SH-SY5Y (cell line): ENCODE results near the gene PLN.

Source experiments
- GATA2 ChIP-seq: IDR thresholded peaks from 2 replicates; pipeline ENCODE4 v1.6.1; 2011; ENCODE audit warnings: mild to moderate bottlenecking, low read depth, low read length
- GATA3 ChIP-seq: IDR thresholded peaks from 2 replicates; pipeline ENCODE4 v1.6.1; 2011; ENCODE audit warnings: low read depth, mild to moderate bottlenecking, low read length, moderate library complexity

DNA sequence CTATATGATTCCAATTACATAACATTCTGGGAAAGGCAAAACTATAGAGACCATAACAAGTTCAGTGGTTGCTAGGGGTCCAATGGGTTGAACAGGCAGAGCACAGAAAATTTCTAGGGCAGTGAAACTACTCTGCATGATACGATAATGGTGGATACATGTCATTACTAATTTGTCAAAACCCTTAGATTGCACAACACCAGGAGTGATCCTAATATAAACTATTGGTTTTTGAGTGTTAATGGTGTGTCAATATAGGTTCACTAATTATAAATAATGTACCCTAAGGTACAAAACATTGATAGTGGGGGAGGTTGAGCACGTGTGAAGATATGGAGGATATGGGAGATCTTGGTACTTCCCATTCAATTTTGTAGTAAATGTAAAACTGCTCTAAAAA is 42.4 kb upstream of the PLN start:
- TF ChIP-seq GATA3 (no peak), GATA2 (no peak)
